ENCODE data around the gene MTUS2.

DNA sequence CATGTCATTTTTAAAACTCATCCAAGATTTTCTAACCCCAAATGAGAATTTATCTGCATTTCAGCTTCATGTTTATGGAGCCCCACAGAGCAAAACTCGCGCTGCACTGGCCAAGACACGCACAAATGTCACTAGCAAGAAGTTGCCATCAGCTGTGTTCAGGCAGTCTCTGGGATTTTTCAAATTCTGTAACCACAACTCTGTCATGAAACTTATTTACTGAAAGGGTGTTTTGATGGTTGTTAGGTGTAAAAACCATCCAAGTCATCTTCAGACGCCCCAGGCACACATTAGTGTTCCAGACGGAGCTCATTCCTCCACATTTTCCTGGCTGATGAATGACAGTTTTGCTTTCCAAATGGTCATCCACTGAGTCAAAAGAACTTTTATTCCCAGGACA lies 712.0 kb downstream of the MTUS2 start:
- TF ChIP-seq CTCF (IDR thresholded peaks at IDR 0.05 in 8 of 11, conservative IDR thresholded peaks at IDR 0.05 in 3 of 11) (no peak), POLR2A (IDR thresholded peaks at IDR 0.05) (no peak), POLR2AphosphoS5 (IDR thresholded peaks at IDR 0.05) (no peak)
